OCI-LY1 (cell line): Measurements from ENCODE around the gene RTTN.

ENCODE experiments used
- CTCF ChIP-seq: fragments of 200-600 bp; sonication (generic), shearing (Covaris generic); IDR thresholded peaks from 2 replicates; pipeline ENCODE4 v1.5.1; 2017; ENCODE audit warnings: mild to moderate bottlenecking, antibody characterized with exemption, low read length, moderate library complexity, mixed read lengths
- EZH2 ChIP-seq: fragments of 200-600 bp; sonication (generic), shearing (Covaris generic); IDR thresholded peaks from 2 replicates; pipeline ENCODE4 v1.8.0; 2017; ENCODE audit warnings: borderline replicate concordance, mixed run types, mild to moderate bottlenecking, antibody characterized with exemption, low read length, moderate library complexity, mixed read lengths

GRCh38 chr18:69992776-69993175 is 212.7 kb downstream of the RTTN start:
- TF ChIP-seq EZH2 (no peak), CTCF (no peak)
